ENCODE measurements around the gene SLC25A21.
"Not testable (repeated sequence)": the region's sequence is repeated elsewhere in the genome, so short reads cannot be mapped to it uniquely, and the experiment has no call there.

SLC25A21 gene

GRCh38 chr14:36750244-36750643 is 422.2 kb downstream of the SLC25A21 start:
- no peak for DNase-seq

- DNase-seq: no peak
Observed at GRCh38 chr14:36748610-36749213, 423.7 kb downstream of the SLC25A21 start.

GRCh38 chr14:36747411-36748184 is 424.8 kb downstream of the SLC25A21 start:
- DNase-seq: no peak

- no peak for DNase-seq
Observed at GRCh38 chr14:36746872-36747271, 425.5 kb downstream of the SLC25A21 start.

GRCh38 chr14:36741858-36742257 is 430.5 kb downstream of the SLC25A21 start:
- DNase-seq: no peak

- no peak for DNase-seq
Observed at GRCh38 chr14:36738269-36738668, 434.1 kb downstream of the SLC25A21 start.

- DNase-seq: no peak
Observed at GRCh38 chr14:36726128-36726527, 446.3 kb downstream of the SLC25A21 start.

- no peak for DNase-seq
Observed at GRCh38 chr14:36724162-36724561, 448.2 kb downstream of the SLC25A21 start.

GRCh38 chr14:36723530-36723929 is 448.9 kb downstream of the SLC25A21 start:
- no peak for DNase-seq

GRCh38 chr14:36721877-36722276 is 450.5 kb downstream of the SLC25A21 start:
- no peak for DNase-seq

- DNase-seq: no peak
Observed at GRCh38 chr14:36720657-36721056, 451.7 kb downstream of the SLC25A21 start.

GRCh38 chr14:36719823-36720222 is 452.6 kb downstream of the SLC25A21 start:
- DNase-seq: no peak

GRCh38 chr14:36718216-36718615 is 454.2 kb downstream of the SLC25A21 start:
- no peak for DNase-seq

- no peak for DNase-seq
Observed at GRCh38 chr14:36717363-36717762, 455.0 kb downstream of the SLC25A21 start.

- DNase-seq: no peak
Observed at GRCh38 chr14:36716614-36717184, 455.7 kb downstream of the SLC25A21 start.

GRCh38 chr14:36713960-36714703 is 458.3 kb downstream of the SLC25A21 start:
- DNase-seq: no peak

GRCh38 chr14:36707570-36707969 is 464.8 kb downstream of the SLC25A21 start:
- no peak for DNase-seq

- no peak for DNase-seq
Observed at GRCh38 chr14:36702474-36702873, 469.9 kb downstream of the SLC25A21 start.

- no peak for DNase-seq
Observed at GRCh38 chr14:36701132-36701531, 471.3 kb downstream of the SLC25A21 start.

GRCh38 chr14:36700651-36701050 is 471.8 kb downstream of the SLC25A21 start:
- no peak for DNase-seq

GRCh38 chr14:36699420-36699819 is 473.0 kb downstream of the SLC25A21 start:
- not testable (repeated sequence) for DNase-seq

GRCh38 chr14:36690311-36691040 is 481.9 kb downstream of the SLC25A21 start:
- no peak for DNase-seq

GRCh38 chr14:36684946-36685345 is 487.5 kb downstream of the SLC25A21 start:
- DNase-seq: no peak
